Hippocampal formation (tissue), 2 donors: ENCODE data around the gene RNF145.

ENCODE experiments used
- DNase-seq, 2 donors: peaks; one replicate each; lab custom pipeline; 2025; lab: John Stamatoyannopoulos, UW

Gene RNF145

GRCh38 chr5:159112436-159112835, 96.9 kb downstream of the RNF145 start:
- DNase-seq: no peak
